ENCODE measurements around the gene PAM.

The PAM gene

DNA sequence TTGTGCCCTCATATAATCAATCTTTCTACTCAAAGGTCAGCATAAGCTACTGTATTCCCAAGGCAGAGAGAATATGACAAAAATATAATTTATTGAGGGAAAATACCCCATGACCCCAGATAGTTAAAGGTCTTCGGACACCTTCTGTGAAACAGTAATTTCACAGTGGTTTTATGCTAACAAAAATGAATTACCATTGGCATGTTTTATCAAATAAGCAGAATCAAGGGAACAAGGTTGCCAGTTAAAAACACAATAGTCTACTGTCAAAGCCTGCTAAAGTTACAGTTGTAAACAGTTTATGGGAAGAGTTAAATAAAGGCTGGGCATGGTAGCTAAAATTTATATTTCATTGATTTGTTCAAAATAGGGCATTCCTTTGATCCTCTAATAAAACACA lies 210.5 kb downstream of the PAM start:
- no peak overlapping the region for H3K4me3 Mint-ChIP-seq
- no peaks in the 10 kb centered on the region for H3K27me3 Mint-ChIP-seq (ENCODE audit: low read depth, poor library complexity)
- H3K27ac Mint-ChIP-seq, result no peak overlapping the region
- H3K9me3 Mint-ChIP-seq, result no peaks in the 10 kb centered on the region
- DNase-seq, result no peak
- H3K36me3 Mint-ChIP-seq (ENCODE audit: low read depth), result peaks cover 7% of the 10 kb centered on the region
- no peaks in the 10 kb centered on the region for H3K4me1 Mint-ChIP-seq
- TF ChIP-seq CTCF (IDR thresholded peaks at IDR 0.05), result no peak

- TF ChIP-seq CTCF (IDR thresholded peaks at IDR 0.05), result no peak
- Mint-ChIP-seq H3K4me3 (no peak overlapping the region), H3K27me3 (ENCODE audit: low read depth, poor library complexity) (no peaks in the 10 kb centered on the region), H3K9me3 (no peaks in the 10 kb centered on the region), H3K4me1 (no peaks in the 10 kb centered on the region), H3K27ac (peak overlapping the region; percentile 7), H3K36me3 (ENCODE audit: low read depth) (peaks cover 7% of the 10 kb centered on the region)
- no peak for DNase-seq
These were observed 214.5 kb downstream of the PAM start for GRCh38 chr5:102969641-102970040.

GRCh38 chr5:102971676-102972293 lies 216.7 kb downstream of the PAM start:
- Mint-ChIP-seq H3K4me3 (no peak overlapping the region), H3K27me3 (ENCODE audit: low read depth, poor library complexity) (no peaks in the 10 kb centered on the region), H3K9me3 (no peaks in the 10 kb centered on the region), H3K36me3 (ENCODE audit: low read depth) (peaks cover 7% of the 10 kb centered on the region), H3K27ac (no peak overlapping the region), H3K4me1 (no peaks in the 10 kb centered on the region)
- TF ChIP-seq CTCF (IDR thresholded peaks at IDR 0.05), result peak; percentile 35
- DNase-seq, result no peak

DNA sequence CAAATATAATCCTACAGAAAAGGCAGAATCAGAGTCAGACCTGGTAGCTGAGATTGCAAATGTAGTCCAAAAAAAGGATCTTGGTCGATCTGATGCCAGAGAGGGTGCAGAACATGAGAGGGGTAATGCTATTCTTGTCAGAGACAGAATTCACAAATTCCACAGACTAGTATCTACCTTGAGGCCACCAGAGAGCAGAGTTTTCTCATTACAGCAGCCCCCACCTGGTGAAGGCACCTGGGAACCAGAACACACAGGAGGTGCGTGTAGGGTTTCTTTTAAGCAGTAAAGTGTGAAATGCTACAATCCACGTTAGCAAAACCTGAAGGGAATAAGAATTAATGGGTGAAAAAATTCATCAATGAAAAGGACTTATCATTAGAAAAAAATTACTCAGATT lies 219.1 kb downstream of the PAM start:
- H3K27me3 Mint-ChIP-seq (ENCODE audit: low read depth, poor library complexity), result no peaks in the 10 kb centered on the region
- no peaks in the 10 kb centered on the region for H3K9me3 Mint-ChIP-seq
- H3K36me3 Mint-ChIP-seq (ENCODE audit: low read depth), result no peaks in the 10 kb centered on the region
- TF ChIP-seq CTCF (IDR thresholded peaks at IDR 0.05), result no peak
- no peak overlapping the region for H3K4me3 Mint-ChIP-seq
- DNase-seq, result no peak
- no peaks in the 10 kb centered on the region for H3K4me1 Mint-ChIP-seq
- H3K27ac Mint-ChIP-seq, result no peak overlapping the region

GRCh38 chr5:102975045-102975444 lies 219.9 kb downstream of the PAM start:
- H3K4me1 Mint-ChIP-seq, result no peaks in the 10 kb centered on the region
- H3K27me3 Mint-ChIP-seq (ENCODE audit: low read depth, poor library complexity), result no peaks in the 10 kb centered on the region
- H3K4me3 Mint-ChIP-seq, result no peak overlapping the region
- no peaks in the 10 kb centered on the region for H3K36me3 Mint-ChIP-seq (ENCODE audit: low read depth)
- no peak overlapping the region for H3K27ac Mint-ChIP-seq
- DNase-seq, result no peak
- no peaks in the 10 kb centered on the region for H3K9me3 Mint-ChIP-seq
- TF ChIP-seq CTCF (IDR thresholded peaks at IDR 0.05), result no peak

DNA sequence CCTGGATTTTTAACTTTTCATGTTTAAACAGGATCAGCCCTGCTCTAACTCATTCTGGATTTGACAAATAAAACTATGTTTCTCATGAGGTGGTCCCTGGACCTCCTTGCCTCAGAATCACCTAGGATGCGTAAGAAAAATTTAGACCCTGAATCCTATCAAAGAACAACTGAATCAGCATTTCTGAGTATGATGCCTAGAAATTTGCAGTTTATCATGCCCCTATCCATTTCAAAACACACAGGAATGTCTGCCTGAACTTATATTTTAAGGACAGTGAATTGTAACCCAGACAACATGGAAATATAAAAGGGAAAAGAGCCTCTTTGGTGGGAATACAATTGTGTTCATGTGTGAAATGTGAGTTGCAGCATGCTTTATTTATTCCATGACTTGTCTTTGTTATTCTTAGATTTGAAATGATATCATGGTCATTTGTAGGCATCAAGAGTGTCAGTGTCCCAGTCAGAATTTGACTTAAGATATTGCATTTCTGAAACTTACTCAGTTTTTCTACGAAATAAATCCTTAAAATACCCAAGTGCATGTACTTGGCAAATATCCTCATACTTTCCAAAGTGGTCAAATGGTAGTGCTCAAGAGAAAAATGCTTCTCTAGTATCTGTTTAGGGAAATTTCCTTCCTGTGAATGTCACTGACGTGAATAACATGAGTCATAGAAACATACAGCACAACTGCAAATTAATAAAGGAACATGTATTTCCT lies 220.5 kb downstream of the PAM start:
- no peaks in the 10 kb centered on the region for H3K27me3 Mint-ChIP-seq (ENCODE audit: low read depth, poor library complexity)

More for the DNA sequence above, 220.5 kb downstream of the PAM start:
- H3K4me1 Mint-ChIP-seq, result no peaks in the 10 kb centered on the region
- H3K36me3 Mint-ChIP-seq (ENCODE audit: low read depth), result peaks cover under 1% of the 10 kb centered on the region
- H3K4me3 Mint-ChIP-seq, result no peak overlapping the region
- no peak for TF ChIP-seq CTCF (IDR thresholded peaks at IDR 0.05)
- DNase-seq, result no peak
- H3K9me3 Mint-ChIP-seq, result no peaks in the 10 kb centered on the region
- H3K27ac Mint-ChIP-seq, result peak overlapping the region; percentile 21

Data from nephron progenitor cell (in vitro differentiated cells).